NOMO-1 treated with DMSO at 0.1 percent for 48 hours (cell line): ENCODE results near the gene SPN.
"Not testable (repeated sequence)": the region's sequence is repeated elsewhere in the genome, so short reads cannot be mapped to it uniquely, and the experiment has no call there.

Experiments used
- DNase-seq: peaks from one replicate; lab custom pipeline; 2025; ENCODE audit not compliant: unreplicated experiment; lab: John Stamatoyannopoulos, UW

Gene SPN

GRCh38 chr16:29663016-29663806 is at the start of gene SPN:
Gene SPN (plus strand): TSS chr16:29663247. CDS start chr16:29663729, 482 bp downstream.
- peak; percentile 72 for DNase-seq

- DNase-seq: peak; percentile 79
Observed at GRCh38 chr16:29613307-29614057, 49.6 kb upstream of the SPN start.

- DNase-seq: not testable (repeated sequence)
Observed at GRCh38 chr16:29614691-29615314, 48.2 kb upstream of the SPN start.

- not testable (repeated sequence) for DNase-seq
Observed at GRCh38 chr16:29616127-29616526, 46.9 kb upstream of the SPN start.

- DNase-seq: not testable (repeated sequence)
Observed at GRCh38 chr16:29620591-29620990, 42.5 kb upstream of the SPN start.

- not testable (repeated sequence) for DNase-seq
Observed at GRCh38 chr16:29622738-29623137, 40.3 kb upstream of the SPN start.

- not testable (repeated sequence) for DNase-seq
Observed at GRCh38 chr16:29623253-29623652, 39.8 kb upstream of the SPN start.

- DNase-seq: not testable (repeated sequence)
Observed at GRCh38 chr16:29625114-29625513, 37.9 kb upstream of the SPN start.

- not testable (repeated sequence) for DNase-seq
Observed at GRCh38 chr16:29626778-29627331, 36.2 kb upstream of the SPN start.

- peak; percentile 59 for DNase-seq
Observed at GRCh38 chr16:29627661-29628075, 35.4 kb upstream of the SPN start.

GRCh38 chr16:29628707-29629106 is 34.3 kb upstream of the SPN start:
- not testable (repeated sequence) for DNase-seq

GRCh38 chr16:29629318-29629717 is 33.7 kb upstream of the SPN start:
- DNase-seq: not testable (repeated sequence)

- not testable (repeated sequence) for DNase-seq
Observed at GRCh38 chr16:29631658-29632057, 31.4 kb upstream of the SPN start.

GRCh38 chr16:29635902-29636301 is 27.1 kb upstream of the SPN start:
- not testable (repeated sequence) for DNase-seq

GRCh38 chr16:29636368-29636767 is 26.7 kb upstream of the SPN start:
- not testable (repeated sequence) for DNase-seq

GRCh38 chr16:29638751-29639150 is 24.3 kb upstream of the SPN start:
- not testable (repeated sequence) for DNase-seq

GRCh38 chr16:29641561-29641960 is 21.5 kb upstream of the SPN start:
- peak; percentile 36 for DNase-seq

GRCh38 chr16:29643596-29643995 is 19.5 kb upstream of the SPN start:
- no peak for DNase-seq

GRCh38 chr16:29644338-29644857 is 18.6 kb upstream of the SPN start:
- DNase-seq: peak; percentile 36

GRCh38 chr16:29644973-29645693 is 17.9 kb upstream of the SPN start:
- peak; percentile 58 for DNase-seq
